HEK293 (cell line): ENCODE measurements around the gene IRX3.

Experiments used
- BCL6B ChIP-seq: fragments of 450-650 bp; formaldehyde crosslinking; IDR thresholded peaks from 2 replicates; pipeline ENCODE4 v1.5.1; 2017; ENCODE audit warnings: missing biosample characterization, missing genetic modification characterization
- FEZF1 ChIP-seq: fragments of 450-650 bp; formaldehyde crosslinking; IDR thresholded peaks from 2 replicates; pipeline ENCODE4 v1.5.1; 2016; ENCODE audit warnings: missing biosample characterization, missing genetic modification characterization
- HOXA7 ChIP-seq: sonication (generic); formaldehyde crosslinking; IDR thresholded peaks from 2 replicates; pipeline ENCODE4 v1.8.1; 2022; ENCODE audit warnings: missing genetic modification reagents, borderline replicate concordance
- HOXD13 ChIP-seq: sonication (generic); formaldehyde crosslinking; IDR thresholded peaks from 2 replicates; pipeline ENCODE4 v1.8.0; 2022; ENCODE audit warnings: missing genetic modification reagents, borderline replicate concordance
- KLF9 ChIP-seq: fragments of 450-650 bp; formaldehyde crosslinking; IDR thresholded peaks from 2 replicates; pipeline ENCODE4 v1.5.1; 2016; ENCODE audit warnings: missing biosample characterization, missing genetic modification characterization, low read depth
- OSR2 ChIP-seq: fragments of 450-650 bp; formaldehyde crosslinking; IDR thresholded peaks from 2 replicates; pipeline ENCODE4 v1.5.1; 2016; ENCODE audit warnings: missing biosample characterization, missing genetic modification characterization
- SCRT1 ChIP-seq: fragments of 450-650 bp; formaldehyde crosslinking; IDR thresholded peaks from 2 replicates; pipeline ENCODE4 v1.5.1; 2016; ENCODE audit warnings: missing biosample characterization, missing genetic modification characterization, borderline replicate concordance
- SP3 ChIP-seq: fragments of 450-650 bp; formaldehyde crosslinking; IDR thresholded peaks from 2 replicates; pipeline ENCODE4 v1.5.1; 2016; ENCODE audit warnings: missing biosample characterization, missing genetic modification characterization
- WT1 ChIP-seq: fragments of 450-650 bp; formaldehyde crosslinking; IDR thresholded peaks from 2 replicates; pipeline ENCODE4 v1.5.1; 2016; ENCODE audit warnings: missing biosample characterization, missing genetic modification characterization
- ZBTB21 ChIP-seq: fragments of 450-650 bp; formaldehyde crosslinking; IDR thresholded peaks from 2 replicates; pipeline ENCODE4 v1.5.1; 2017; ENCODE audit warnings: missing biosample characterization, missing genetic modification characterization
- ZEB2 ChIP-seq: fragments of 450-650 bp; formaldehyde crosslinking; IDR thresholded peaks from 2 replicates; pipeline ENCODE4 v1.5.1; 2016; ENCODE audit warnings: missing biosample characterization, missing genetic modification characterization
- ZFP69B ChIP-seq: fragments of 450-650 bp; formaldehyde crosslinking; IDR thresholded peaks from 2 replicates; pipeline ENCODE4 v1.5.1; 2016; ENCODE audit warnings: missing biosample characterization, missing genetic modification characterization
- ZIC2 ChIP-seq: fragments of 450-650 bp; formaldehyde crosslinking; IDR thresholded peaks from 2 replicates; pipeline ENCODE4 v1.5.1; 2016; ENCODE audit warnings: missing biosample characterization, missing genetic modification characterization
- ZNF221 ChIP-seq: fragments of 450-650 bp; formaldehyde crosslinking; IDR thresholded peaks from 2 replicates; pipeline ENCODE4 v1.5.1; 2017; ENCODE audit warnings: missing biosample characterization, missing genetic modification characterization, borderline replicate concordance
- ZNF292 ChIP-seq: fragments of 450-650 bp; formaldehyde crosslinking; IDR thresholded peaks from 2 replicates; pipeline ENCODE4 v1.5.1; 2016; ENCODE audit warnings: low read depth, missing biosample characterization, missing genetic modification characterization, borderline replicate concordance
- ZNF37A ChIP-seq: fragments of 450-650 bp; IDR thresholded peaks from 2 replicates; pipeline ENCODE4 v1.5.1; 2018; ENCODE audit warnings: missing biosample characterization, missing genetic modification characterization
- ZNF426 ChIP-seq: fragments of 450-650 bp; formaldehyde crosslinking; IDR thresholded peaks from 2 replicates; pipeline ENCODE4 v1.5.1; 2017; ENCODE audit warnings: missing biosample characterization, missing genetic modification characterization, mild to moderate bottlenecking, inconsistent platforms, moderate library complexity
- ZNF501 ChIP-seq: fragments of 450-650 bp; formaldehyde crosslinking; IDR thresholded peaks from 2 replicates; pipeline ENCODE4 v1.5.1; 2016; ENCODE audit warnings: missing biosample characterization, missing genetic modification characterization
- ZNF518A ChIP-seq: fragments of 450-650 bp; formaldehyde crosslinking; conservative IDR thresholded peaks from 2 replicates; pipeline ENCODE4 v1.5.1; 2016; ENCODE audit warnings: low read depth, missing biosample characterization, missing genetic modification characterization
- ZNF521 ChIP-seq: fragments of 450-650 bp; formaldehyde crosslinking; IDR thresholded peaks from 2 replicates; pipeline ENCODE4 v1.5.1; 2017; ENCODE audit warnings: missing biosample characterization, mild to moderate bottlenecking, missing genetic modification characterization
- ZNF585B ChIP-seq: fragments of 450-650 bp; formaldehyde crosslinking; IDR thresholded peaks from 2 replicates; pipeline ENCODE4 v1.5.1; 2016; ENCODE audit warnings: missing biosample characterization, missing genetic modification characterization
- ZNF629 ChIP-seq: fragments of 450-650 bp; formaldehyde crosslinking; IDR thresholded peaks from 2 replicates; pipeline ENCODE4 v1.5.1; 2017; ENCODE audit warnings: missing biosample characterization, missing genetic modification characterization
- ZNF791 ChIP-seq: fragments of 450-650 bp; formaldehyde crosslinking; IDR thresholded peaks from 2 replicates; pipeline ENCODE4 v1.5.1; 2016; ENCODE audit warnings: missing biosample characterization, missing genetic modification characterization
- TF ChIP-seq, protein P1 (sequence below): fragments of 450-650 bp; formaldehyde crosslinking; optimal IDR thresholded peaks from 2 replicates; pipeline ENCODE3; 2016; ENCODE audit warnings: missing biosample characterization, mild to moderate bottlenecking, missing genetic modification characterization
- TF ChIP-seq, protein P2 (sequence below): fragments of 450-650 bp; formaldehyde crosslinking; IDR thresholded peaks from 2 replicates; pipeline ENCODE4 v1.5.1; 2016; ENCODE audit warnings: missing biosample characterization, missing genetic modification characterization
- TF ChIP-seq, protein P3 (sequence below): fragments of 450-650 bp; formaldehyde crosslinking; conservative IDR thresholded peaks from 2 replicates; pipeline ENCODE4 v1.5.1; 2016; ENCODE audit warnings: low read depth, missing biosample characterization, missing genetic modification characterization
- TF ChIP-seq, protein P4 (sequence below): fragments of 450-650 bp; formaldehyde crosslinking; IDR thresholded peaks from 2 replicates; pipeline ENCODE4 v1.5.1; 2017; ENCODE audit warnings: missing biosample characterization, missing genetic modification characterization

The IRX3 gene

GRCh38 chr16:54284931-54285413 lies 1.6 kb downstream of the IRX3 start (continued):
- TF ChIP-seq, protein P1, sequence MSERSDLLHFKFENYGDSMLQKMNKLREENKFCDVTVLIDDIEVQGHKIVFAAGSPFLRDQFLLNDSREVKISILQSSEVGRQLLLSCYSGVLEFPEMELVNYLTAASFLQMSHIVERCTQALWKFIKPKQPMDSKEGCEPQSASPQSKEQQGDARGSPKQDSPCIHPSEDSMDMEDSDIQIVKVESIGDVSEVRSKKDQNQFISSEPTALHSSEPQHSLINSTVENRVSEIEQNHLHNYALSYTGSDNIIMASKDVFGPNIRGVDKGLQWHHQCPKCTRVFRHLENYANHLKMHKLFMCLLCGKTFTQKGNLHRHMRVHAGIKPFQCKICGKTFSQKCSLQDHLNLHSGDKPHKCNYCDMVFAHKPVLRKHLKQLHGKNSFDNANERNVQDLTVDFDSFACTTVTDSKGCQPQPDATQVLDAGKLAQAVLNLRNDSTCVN = no peak
- TF ChIP-seq SP3 (tag by site-specific recombination) = peak; percentile 52; the same call in 1 of the 2 replicates
- TF ChIP-seq ZBTB21 (tag by site-specific recombination) = no peak
- no peak for TF ChIP-seq HOXA7 (CRISPR knock-in tag)
- no peak for TF ChIP-seq ZNF518A (tag by site-specific recombination)
- no peak for TF ChIP-seq ZNF221 (tag by site-specific recombination)
- TF ChIP-seq, protein P2, sequence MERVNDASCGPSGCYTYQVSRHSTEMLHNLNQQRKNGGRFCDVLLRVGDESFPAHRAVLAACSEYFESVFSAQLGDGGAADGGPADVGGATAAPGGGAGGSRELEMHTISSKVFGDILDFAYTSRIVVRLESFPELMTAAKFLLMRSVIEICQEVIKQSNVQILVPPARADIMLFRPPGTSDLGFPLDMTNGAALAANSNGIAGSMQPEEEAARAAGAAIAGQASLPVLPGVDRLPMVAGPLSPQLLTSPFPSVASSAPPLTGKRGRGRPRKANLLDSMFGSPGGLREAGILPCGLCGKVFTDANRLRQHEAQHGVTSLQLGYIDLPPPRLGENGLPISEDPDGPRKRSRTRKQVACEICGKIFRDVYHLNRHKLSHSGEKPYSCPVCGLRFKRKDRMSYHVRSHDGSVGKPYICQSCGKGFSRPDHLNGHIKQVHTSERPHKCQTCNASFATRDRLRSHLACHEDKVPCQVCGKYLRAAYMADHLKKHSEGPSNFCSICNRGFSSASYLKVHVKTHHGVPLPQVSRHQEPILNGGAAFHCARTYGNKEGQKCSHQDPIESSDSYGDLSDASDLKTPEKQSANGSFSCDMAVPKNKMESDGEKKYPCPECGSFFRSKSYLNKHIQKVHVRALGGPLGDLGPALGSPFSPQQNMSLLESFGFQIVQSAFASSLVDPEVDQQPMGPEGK (tag by site-specific recombination) = 0 out of 2 replicates have a peak, but pooled peaks have one; percentile 10
- TF ChIP-seq ZNF426 (tag by site-specific recombination) = no peak
- no peak for TF ChIP-seq HOXD13
- no peak for TF ChIP-seq ZNF501 (tag by site-specific recombination)
- no peak for TF ChIP-seq ZIC2 (tag by site-specific recombination)
- TF ChIP-seq SCRT1 (tag by site-specific recombination) = no peak
- no peak for TF ChIP-seq ZNF585B (tag by site-specific recombination)
- TF ChIP-seq BCL6B (tag by site-specific recombination) = no peak
- TF ChIP-seq ZNF521 (tag by site-specific recombination) = no peak
- TF ChIP-seq, protein P3, sequence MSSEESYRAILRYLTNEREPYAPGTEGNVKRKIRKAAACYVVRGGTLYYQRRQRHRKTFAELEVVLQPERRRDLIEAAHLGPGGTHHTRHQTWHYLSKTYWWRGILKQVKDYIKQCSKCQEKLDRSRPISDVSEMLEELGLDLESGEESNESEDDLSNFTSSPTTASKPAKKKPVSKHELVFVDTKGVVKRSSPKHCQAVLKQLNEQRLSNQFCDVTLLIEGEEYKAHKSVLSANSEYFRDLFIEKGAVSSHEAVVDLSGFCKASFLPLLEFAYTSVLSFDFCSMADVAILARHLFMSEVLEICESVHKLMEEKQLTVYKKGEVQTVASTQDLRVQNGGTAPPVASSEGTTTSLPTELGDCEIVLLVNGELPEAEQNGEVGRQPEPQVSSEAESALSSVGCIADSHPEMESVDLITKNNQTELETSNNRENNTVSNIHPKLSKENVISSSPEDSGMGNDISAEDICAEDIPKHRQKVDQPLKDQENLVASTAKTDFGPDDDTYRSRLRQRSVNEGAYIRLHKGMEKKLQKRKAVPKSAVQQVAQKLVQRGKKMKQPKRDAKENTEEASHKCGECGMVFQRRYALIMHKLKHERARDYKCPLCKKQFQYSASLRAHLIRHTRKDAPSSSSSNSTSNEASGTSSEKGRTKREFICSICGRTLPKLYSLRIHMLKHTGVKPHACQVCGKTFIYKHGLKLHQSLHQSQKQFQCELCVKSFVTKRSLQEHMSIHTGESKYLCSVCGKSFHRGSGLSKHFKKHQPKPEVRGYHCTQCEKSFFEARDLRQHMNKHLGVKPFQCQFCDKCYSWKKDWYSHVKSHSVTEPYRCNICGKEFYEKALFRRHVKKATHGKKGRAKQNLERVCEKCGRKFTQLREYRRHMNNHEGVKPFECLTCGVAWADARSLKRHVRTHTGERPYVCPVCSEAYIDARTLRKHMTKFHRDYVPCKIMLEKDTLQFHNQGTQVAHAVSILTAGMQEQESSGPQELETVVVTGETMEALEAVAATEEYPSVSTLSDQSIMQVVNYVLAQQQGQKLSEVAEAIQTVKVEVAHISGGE (tag by site-specific recombination) = no peak
- no peak for TF ChIP-seq ZFP69B (tag by site-specific recombination)
- no peak for TF ChIP-seq ZNF629 (tag by site-specific recombination)
- TF ChIP-seq ZNF292 (tag by site-specific recombination) = no peak
- no peak for TF ChIP-seq ZNF37A
- TF ChIP-seq ZNF791 (tag by site-specific recombination) = no peak
- TF ChIP-seq KLF9 (tag by site-specific recombination) = peak; percentile 15; the same call in 1 of the 2 replicates
- no peak for TF ChIP-seq WT1
- 0 out of 2 replicates have a peak, but pooled peaks have one; percentile 39 for TF ChIP-seq ZEB2 (tag by site-specific recombination)
- no peak for TF ChIP-seq FEZF1 (tag by site-specific recombination)
- no peak for TF ChIP-seq OSR2
- TF ChIP-seq, protein P4, sequence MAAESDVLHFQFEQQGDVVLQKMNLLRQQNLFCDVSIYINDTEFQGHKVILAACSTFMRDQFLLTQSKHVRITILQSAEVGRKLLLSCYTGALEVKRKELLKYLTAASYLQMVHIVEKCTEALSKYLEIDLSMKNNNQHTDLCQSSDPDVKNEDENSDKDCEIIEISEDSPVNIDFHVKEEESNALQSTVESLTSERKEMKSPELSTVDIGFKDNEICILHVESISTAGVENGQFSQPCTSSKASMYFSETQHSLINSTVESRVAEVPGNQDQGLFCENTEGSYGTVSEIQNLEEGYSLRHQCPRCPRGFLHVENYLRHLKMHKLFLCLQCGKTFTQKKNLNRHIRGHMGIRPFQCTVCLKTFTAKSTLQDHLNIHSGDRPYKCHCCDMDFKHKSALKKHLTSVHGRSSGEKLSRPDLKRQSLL = peak; percentile 54; the same call in 1 of the 2 replicates
